T1000 (cell line): ENCODE data around the gene MPC1.
"Not testable (repeated sequence)": the region's sequence is repeated elsewhere in the genome, so short reads cannot be mapped to it uniquely, and the experiment has no call there.

Experiments used
- DNase-seq: peaks from one replicate; lab custom pipeline; 2025; ENCODE audit warnings: mixed read lengths; lab: John Stamatoyannopoulos, UW

Gene MPC1

GRCh38 chr6:166344921-166345320, 37.8 kb downstream of the MPC1 start:
- DNase-seq, result not testable (repeated sequence)

GRCh38 chr6:166344240-166344639, 38.5 kb downstream of the MPC1 start:
- DNase-seq, result no peak

GRCh38 chr6:166343150-166343487, 39.6 kb downstream of the MPC1 start:
- DNase-seq, result no peak

- peak; percentile 55 for DNase-seq
Observed at GRCh38 chr6:166342349-166343149, 40.2 kb downstream of the MPC1 start, which contains the start of gene SFT2D1. Gene SFT2D1 (minus strand): TSS chr6:166342545. CDS start chr6:166342481, 64 bp downstream.

- no peak for DNase-seq
Observed at GRCh38 chr6:166341977-166342348, 40.8 kb downstream of the MPC1 start.

GRCh38 chr6:166341464-166341863, 41.3 kb downstream of the MPC1 start:
- no peak for DNase-seq

GRCh38 chr6:166338854-166339253, 43.9 kb downstream of the MPC1 start:
- no peak for DNase-seq

GRCh38 chr6:166336847-166337246, 45.9 kb downstream of the MPC1 start:
- DNase-seq, result no peak

- no peak for DNase-seq
Observed at GRCh38 chr6:166335378-166336302, 47.1 kb downstream of the MPC1 start.

GRCh38 chr6:166334878-166335277, 47.9 kb downstream of the MPC1 start:
- no peak for DNase-seq

- DNase-seq, result no peak
Observed at GRCh38 chr6:166333172-166333995, 49.4 kb downstream of the MPC1 start.

GRCh38 chr6:166331503-166332415, 51.0 kb downstream of the MPC1 start:
- no peak for DNase-seq

- no peak for DNase-seq
Observed at GRCh38 chr6:166330612-166331011, 52.1 kb downstream of the MPC1 start.

- DNase-seq, result no peak
Observed at GRCh38 chr6:166325383-166326042, 57.2 kb downstream of the MPC1 start.

GRCh38 chr6:166323395-166323794, 59.3 kb downstream of the MPC1 start:
- DNase-seq, result no peak

GRCh38 chr6:166318649-166319600, 63.8 kb downstream of the MPC1 start:
- DNase-seq, result no peak

GRCh38 chr6:166318227-166318626, 64.5 kb downstream of the MPC1 start:
- DNase-seq, result no peak

- no peak for DNase-seq
Observed at GRCh38 chr6:166317261-166318212, 65.2 kb downstream of the MPC1 start.
